ENCODE data around the gene FASTKD3.

GRCh38 chr5:7916171-7916804 lies 47.5 kb upstream of the FASTKD3 start:
- TF ChIP-seq CTCF (IDR thresholded peaks at IDR 0.05): no peak
- no peak for TF ChIP-seq EZH2 (IDR thresholded peaks at IDR 0.05; ENCODE audit: borderline replicate concordance, insufficient read depth, low read depth, low read length, poor library complexity, severe bottlenecking)
